Measurements from ENCODE around the gene CFAP141.

GRCh38 chr1:154186852-154187501 is 19.2 kb downstream of the CFAP141 start:
- TF ChIP-seq EZH2 (IDR thresholded peaks at IDR 0.05; ENCODE audit: insufficient read depth, poor library complexity, severe bottlenecking) (no peak), EZH2phosphoT487 (IDR thresholded peaks at IDR 0.05; ENCODE audit: insufficient read depth, low read depth) (no peak)
